GM12864 (cell line): ENCODE measurements around the gene CYTH4.

ENCODE experiments used
- DNase-seq: peaks from one replicate; pipeline ENCODE4 v3.0.0-alpha.2; 2011; ENCODE audit warnings: low read depth
- H3K4me3 ChIP-seq: 2 replicates; pipeline ENCODE4 v1.5.1; 2011; ENCODE audit warnings: mild to moderate bottlenecking, low read depth, low read length, control low read depth
- TF ChIP-seq, protein P1 (sequence below): IDR thresholded peaks from 2 replicates; pipeline ENCODE4 v1.5.1; 2011; ENCODE audit warnings: low read depth, mild to moderate bottlenecking, moderate library complexity, low read length, control low read depth, inconsistent platforms; ENCODE audit errors: missing control alignments

Gene CYTH4

DNA sequence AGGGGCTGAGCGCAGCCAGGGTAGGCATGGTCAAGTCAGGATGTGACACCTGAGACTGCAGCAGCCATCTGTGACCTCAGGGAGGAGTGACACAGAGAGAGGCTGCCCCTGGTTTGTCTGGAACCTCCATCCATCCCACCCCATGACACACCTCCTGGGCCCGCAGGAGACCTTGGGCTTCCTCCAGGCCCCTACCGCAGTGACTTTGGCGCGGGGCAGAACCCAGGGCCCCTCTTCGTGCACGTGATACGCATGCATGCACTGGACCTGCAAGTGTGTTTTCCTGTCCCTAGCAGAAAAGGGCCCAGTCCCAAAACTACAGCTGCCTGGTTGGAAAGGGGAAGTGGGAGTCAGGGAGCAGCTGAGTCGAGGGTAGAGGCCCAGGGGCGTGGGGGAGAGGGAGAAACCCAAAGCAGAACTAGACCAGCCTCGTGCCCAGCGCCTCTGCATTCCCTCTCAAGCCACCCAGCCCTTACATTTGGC lies 7.9 kb upstream of the CYTH4 start:
- peak; percentile 37 for DNase-seq
- TF ChIP-seq, protein P1, sequence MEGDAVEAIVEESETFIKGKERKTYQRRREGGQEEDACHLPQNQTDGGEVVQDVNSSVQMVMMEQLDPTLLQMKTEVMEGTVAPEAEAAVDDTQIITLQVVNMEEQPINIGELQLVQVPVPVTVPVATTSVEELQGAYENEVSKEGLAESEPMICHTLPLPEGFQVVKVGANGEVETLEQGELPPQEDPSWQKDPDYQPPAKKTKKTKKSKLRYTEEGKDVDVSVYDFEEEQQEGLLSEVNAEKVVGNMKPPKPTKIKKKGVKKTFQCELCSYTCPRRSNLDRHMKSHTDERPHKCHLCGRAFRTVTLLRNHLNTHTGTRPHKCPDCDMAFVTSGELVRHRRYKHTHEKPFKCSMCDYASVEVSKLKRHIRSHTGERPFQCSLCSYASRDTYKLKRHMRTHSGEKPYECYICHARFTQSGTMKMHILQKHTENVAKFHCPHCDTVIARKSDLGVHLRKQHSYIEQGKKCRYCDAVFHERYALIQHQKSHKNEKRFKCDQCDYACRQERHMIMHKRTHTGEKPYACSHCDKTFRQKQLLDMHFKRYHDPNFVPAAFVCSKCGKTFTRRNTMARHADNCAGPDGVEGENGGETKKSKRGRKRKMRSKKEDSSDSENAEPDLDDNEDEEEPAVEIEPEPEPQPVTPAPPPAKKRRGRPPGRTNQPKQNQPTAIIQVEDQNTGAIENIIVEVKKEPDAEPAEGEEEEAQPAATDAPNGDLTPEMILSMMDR: peak; percentile 16
- H3K4me3 ChIP-seq: no peak overlapping the region

DNA sequence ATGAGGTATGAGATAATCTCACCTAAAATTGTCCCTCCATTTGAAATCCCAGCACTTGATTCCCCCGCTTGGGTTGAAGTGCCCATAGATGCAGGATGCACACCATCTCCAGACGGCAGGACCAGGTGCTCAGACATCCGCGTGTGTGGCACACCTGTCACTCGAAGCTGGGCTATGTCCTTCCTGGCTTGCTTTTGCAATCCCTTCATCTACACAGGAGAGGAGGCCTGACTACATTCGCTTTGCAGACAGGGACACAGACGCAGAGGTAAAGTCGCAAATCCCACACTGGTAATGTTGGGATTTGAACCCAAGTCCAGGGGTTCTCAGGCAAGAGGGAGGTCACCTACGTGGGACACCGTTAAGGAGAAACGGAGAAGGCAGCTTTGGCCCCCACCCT lies 7.2 kb upstream of the CYTH4 start:
- no peak overlapping the region for H3K4me3 ChIP-seq
- no peak for DNase-seq
- TF ChIP-seq, protein P1: no peak

DNA sequence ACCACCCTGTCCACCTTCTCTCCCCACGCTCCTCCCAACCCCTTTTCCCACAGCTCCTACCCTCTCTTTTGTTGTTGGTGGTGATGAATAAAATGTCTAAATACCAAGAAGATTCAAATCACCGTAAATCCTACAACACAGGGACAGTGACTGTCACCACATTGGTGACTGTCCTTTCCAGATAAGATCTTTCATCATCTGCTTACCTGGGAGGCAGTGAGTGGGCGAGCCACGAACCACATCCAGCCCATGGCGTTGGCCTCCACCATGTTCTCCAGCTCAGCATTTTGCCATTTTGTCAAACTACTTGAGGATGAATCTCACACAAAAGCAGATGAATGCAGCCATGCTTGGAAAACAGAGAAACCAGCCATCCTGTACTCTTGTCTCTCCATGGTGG lies 6.7 kb upstream of the CYTH4 start:
- DNase-seq: no peak
- TF ChIP-seq, protein P1: no peak
- no peak overlapping the region for H3K4me3 ChIP-seq

DNA sequence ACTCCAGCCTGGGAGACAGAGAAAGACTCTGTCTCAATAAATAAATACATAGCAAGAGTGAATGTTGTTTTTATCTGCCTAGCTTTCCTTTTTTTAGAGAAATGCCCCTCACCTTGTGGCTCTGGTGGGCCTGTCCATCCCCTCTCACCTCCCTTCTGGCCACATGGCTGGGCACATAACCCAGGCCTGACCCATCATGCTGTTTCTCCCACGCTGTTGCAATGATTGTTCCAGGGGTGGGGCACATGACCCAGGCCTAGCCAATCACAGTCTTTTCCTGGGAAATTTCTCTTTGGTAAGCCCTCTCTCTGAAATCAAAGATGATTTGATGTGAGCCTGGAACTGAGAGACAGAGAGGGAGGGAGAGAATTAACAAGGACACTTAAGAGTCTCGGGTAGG lies 5.5 kb upstream of the CYTH4 start:
- no peak overlapping the region for H3K4me3 ChIP-seq
- DNase-seq: no peak
- TF ChIP-seq, protein P1: no peak

DNA sequence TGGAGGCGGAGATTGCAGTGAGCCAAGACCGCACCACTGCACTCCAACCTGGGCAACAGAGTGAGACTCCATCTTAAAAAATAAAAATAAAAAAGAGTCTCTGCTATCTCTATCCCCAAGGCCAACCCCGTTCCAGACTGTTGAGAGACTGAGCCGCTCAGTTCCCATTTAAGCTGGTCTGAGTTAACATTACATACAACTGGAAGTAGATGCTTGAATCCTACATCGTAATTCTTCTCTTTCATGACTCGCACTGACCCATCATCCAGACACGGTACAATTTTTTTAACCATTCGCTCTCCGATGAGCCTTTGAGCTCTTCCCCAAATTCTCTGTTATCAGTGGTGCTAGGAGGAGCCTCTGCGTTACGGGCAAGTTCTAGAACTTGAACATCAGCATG lies 4.9 kb upstream of the CYTH4 start:
- TF ChIP-seq, protein P1: no peak
- DNase-seq: no peak
- H3K4me3 ChIP-seq: no peak overlapping the region

DNA sequence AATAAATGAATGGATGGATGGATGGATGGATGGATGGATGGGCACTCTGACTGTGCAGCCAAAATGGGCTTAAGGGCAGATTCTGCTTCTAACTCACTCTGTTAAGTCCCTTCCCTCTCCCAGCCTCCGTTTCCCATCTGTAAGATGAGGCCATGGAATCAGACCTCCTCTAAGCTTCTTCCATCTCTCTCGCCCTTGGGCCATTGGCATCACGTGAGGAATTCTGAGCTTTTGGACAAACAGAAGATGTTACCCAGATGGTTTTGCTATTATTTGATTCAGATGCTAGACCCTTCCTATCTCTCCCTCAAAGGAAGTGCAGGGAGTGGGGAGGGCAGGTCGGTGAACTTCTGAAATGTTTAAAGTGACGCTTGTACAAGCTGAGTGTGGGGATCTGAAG lies 4.0 kb upstream of the CYTH4 start:
- TF ChIP-seq, protein P1: no peak

DNA sequence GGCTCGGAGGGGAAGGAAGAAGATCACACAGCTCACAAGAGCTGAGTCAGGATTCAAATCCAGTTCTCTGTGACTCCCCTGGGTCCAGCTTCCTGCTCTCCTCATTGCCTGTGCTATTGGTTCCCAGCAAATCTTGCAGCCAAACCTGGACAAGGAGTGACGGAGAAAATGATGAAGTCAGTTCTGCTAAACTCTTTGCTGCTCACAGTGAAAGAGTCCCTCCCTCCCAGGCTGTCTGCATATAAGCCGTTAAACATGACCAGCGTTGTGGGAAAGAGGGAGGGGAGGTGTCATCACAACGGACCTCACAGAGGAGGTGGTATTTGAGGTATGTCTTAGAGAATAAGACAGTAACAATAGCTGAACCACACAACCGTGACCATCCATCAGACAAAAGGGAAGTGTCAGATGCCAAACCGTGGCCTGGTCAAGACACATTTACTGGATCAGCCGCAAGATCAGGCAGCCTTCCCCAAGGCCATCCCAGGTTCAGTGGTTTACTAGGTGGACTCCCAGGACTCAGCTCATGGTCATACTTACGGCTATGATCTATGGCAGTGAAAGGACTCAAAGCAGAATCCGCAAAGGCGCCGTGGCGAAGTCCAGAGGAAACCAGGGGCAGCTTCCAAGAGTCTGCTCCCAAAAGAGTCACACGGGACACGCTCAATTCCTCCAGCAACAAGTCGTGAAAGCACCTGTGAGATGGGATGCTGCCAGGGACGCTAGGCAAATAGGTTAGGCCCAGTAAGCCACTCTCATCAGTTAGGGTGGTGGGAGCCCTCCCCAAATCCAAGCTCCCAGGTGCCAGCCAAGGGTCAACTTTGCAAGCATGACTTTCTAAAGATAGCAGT lies 2.8 kb upstream of the CYTH4 start:
- H3K4me3 ChIP-seq: no peak overlapping the region
- no peak for DNase-seq
- TF ChIP-seq, protein P1: no peak

More for the DNA sequence above, 4.0 kb upstream of the CYTH4 start:
- H3K4me3 ChIP-seq: no peak overlapping the region
- DNase-seq: no peak
